ENCODE data around the gene LANCL1.
A peak's percentile ranks its signal among the peaks of the same experiment; 100 is the strongest.
"Not testable (repeated sequence)": the region's sequence is repeated elsewhere in the genome, so short reads cannot be mapped to it uniquely, and the experiment has no call there.

LANCL1 gene

DNA sequence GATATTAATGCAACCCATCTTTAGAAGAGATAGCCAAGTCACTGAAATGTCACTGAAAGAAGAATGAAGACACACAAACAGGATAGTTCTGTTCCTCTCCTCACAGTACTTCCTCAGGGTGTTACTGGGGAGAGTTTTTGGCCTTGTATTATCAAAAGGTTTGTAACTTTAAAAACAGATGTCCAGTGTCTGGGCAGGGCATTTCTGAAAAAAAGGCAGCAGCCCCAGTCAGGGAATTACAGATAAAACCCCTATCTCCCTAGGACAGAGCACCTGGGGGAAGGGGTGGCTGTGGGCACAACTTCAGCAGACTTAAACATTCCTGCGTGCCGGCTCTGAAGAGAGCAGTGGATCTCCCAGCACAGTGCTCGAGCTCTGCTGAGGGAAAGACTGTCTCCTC is 30.8 kb downstream of the LANCL1 start:
- peaks cover 12 to 15% of the 10 kb centered on the region in 2 donors for H3K9me3 Mint-ChIP-seq
- peaks cover 16 to 34% of the 10 kb centered on the region in 2 donors for H3K4me1 Mint-ChIP-seq (ENCODE audit: low read depth in 2 of 2)
- peaks cover 16% of the 10 kb centered on the region for H3K36me3 Mint-ChIP-seq (ENCODE audit: insufficient read depth)

DNA sequence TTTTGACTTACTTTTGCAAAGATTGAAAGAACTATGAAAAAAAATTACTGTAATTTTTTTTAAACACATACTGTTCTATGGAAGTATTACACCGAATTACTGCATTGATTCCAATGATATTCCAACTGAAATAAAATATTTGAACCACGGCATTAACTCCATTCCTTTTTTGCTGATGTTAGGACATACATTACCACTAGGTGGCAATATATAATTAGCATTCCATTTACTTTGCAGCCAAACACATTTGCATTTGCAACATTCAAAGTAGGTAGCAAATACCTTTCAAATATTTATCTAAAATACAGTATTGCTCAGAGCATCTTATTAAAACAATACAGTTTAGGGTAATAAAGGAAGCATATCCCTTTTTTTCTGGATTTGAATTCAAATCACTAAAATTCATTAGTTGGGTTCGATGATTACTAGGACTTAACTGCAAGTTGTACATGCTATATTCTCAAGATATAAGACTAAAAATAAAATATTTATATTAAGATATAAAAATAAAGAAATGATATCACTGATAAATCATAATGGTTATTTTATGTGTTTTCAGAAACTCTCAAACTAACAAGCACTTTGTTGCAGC is 31.3 kb downstream of the LANCL1 start:
- Mint-ChIP-seq H3K36me3 (ENCODE audit: insufficient read depth) (peaks cover 14% of the 10 kb centered on the region), H3K4me1 (ENCODE audit: low read depth in 2 of 2) (peaks cover 13 to 29% of the 10 kb centered on the region in 2 donors), H3K4me3 (no peak overlapping the region), H3K9me3 (peaks cover 12 to 15% of the 10 kb centered on the region in 2 donors), H3K27ac (no peak overlapping the region), H3K27me3 (no peaks in the 10 kb centered on the region)
- no peak for DNase-seq
- ATAC-seq (replicated peaks), result no peak

More for the DNA sequence above, 30.8 kb downstream of the LANCL1 start:
- H3K27ac Mint-ChIP-seq, result no peak overlapping the region
- DNase-seq (no peak), ATAC-seq (replicated peaks) (no peak)
- H3K27me3 Mint-ChIP-seq, result no peaks in the 10 kb centered on the region
- H3K4me3 Mint-ChIP-seq, result no peak overlapping the region

DNA sequence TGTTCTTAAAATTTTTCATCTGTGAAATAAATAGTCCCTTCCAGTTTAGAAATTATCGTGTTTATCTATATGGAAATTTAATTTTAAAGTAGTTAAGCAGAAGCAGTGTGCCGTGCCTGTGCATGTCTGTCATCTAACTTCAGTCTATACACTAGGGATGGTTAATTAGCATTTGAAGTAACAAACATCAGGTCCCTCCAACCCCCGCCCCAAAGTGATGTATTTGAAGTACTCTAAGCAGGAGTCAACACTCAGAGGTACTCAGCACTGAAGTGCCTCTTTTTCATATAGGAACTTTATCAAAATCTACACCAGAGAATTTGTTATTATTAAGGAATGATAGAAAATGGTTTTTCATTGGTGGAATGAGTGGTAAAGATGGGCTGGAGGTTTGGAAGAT is 33.0 kb downstream of the LANCL1 start:
- DNase-seq (no peak), ATAC-seq (replicated peaks) (no peak)
- Mint-ChIP-seq H3K27ac (peak overlapping the region in 1 of 2 donors; percentile 26), H3K4me3 (no peak overlapping the region), H3K27me3 (no peaks in the 10 kb centered on the region), H3K9me3 (peaks cover 12 to 15% of the 10 kb centered on the region in 2 donors), H3K4me1 (ENCODE audit: low read depth in 2 of 2) (peaks cover 12 to 17% of the 10 kb centered on the region in 2 donors), H3K36me3 (ENCODE audit: insufficient read depth) (peaks cover 13% of the 10 kb centered on the region)

DNA sequence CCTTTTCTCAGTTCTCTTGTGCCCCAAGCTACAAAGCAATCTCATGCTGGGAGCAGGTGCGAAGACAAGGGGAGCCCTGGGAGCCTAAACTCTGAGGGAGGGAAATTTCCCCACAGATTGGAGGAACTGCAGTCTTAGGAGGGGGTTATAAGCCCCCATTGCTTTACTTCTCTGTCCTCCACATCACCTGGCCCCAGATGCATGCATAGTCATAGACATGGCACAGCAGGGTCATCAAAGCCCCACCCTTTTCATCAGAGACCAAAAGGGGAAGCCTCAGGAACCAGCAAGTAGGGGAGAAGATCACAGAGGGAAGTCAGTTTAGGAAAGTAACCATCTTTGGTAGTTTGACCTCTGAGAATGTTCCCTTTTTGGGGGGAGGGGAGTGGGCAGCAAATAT is 33.7 kb downstream of the LANCL1 start:
- Mint-ChIP-seq H3K4me3 (no peak overlapping the region), H3K4me1 (ENCODE audit: low read depth in 2 of 2) (peaks cover 10 to 12% of the 10 kb centered on the region in 2 donors), H3K27ac (no peak overlapping the region)

DNA sequence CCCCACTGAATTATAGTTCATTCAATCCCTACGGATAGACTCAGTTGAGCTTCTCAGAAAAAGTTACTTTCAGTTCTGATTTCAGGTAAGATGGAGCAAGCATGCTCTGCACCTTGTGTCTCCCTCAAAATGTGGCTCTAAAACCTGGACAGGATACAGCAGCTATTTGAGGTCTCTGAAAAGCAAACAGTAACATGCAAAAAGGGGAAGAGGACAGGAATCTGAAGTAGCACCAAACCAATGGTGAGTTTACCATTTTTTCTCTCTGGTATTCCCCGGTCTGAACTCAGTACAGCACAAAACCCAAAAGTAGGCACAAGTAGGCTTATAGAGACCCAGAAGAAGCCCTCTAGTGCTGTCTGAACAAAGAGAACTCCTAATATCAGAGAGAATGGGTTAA is 34.1 kb downstream of the LANCL1 start:
- H3K4me1 Mint-ChIP-seq (ENCODE audit: low read depth in 2 of 2), result peaks cover 7 to 12% of the 10 kb centered on the region in 2 donors
- peaks cover 2 to 4% of the 10 kb centered on the region in 2 donors for H3K9me3 Mint-ChIP-seq
- ATAC-seq (replicated peaks), result no peak
- no peak overlapping the region for H3K27ac Mint-ChIP-seq
- H3K27me3 Mint-ChIP-seq, result no peaks in the 10 kb centered on the region
- no peak for DNase-seq
- no peak overlapping the region for H3K4me3 Mint-ChIP-seq
- H3K36me3 Mint-ChIP-seq (ENCODE audit: insufficient read depth), result peaks cover 18% of the 10 kb centered on the region

More for the DNA sequence above, 33.7 kb downstream of the LANCL1 start:
- H3K36me3 Mint-ChIP-seq (ENCODE audit: insufficient read depth), result peaks cover 18% of the 10 kb centered on the region
- peaks cover 6 to 8% of the 10 kb centered on the region in 2 donors for H3K9me3 Mint-ChIP-seq
- ATAC-seq (replicated peaks) (no peak), DNase-seq (no peak)
- no peaks in the 10 kb centered on the region for H3K27me3 Mint-ChIP-seq

DNA sequence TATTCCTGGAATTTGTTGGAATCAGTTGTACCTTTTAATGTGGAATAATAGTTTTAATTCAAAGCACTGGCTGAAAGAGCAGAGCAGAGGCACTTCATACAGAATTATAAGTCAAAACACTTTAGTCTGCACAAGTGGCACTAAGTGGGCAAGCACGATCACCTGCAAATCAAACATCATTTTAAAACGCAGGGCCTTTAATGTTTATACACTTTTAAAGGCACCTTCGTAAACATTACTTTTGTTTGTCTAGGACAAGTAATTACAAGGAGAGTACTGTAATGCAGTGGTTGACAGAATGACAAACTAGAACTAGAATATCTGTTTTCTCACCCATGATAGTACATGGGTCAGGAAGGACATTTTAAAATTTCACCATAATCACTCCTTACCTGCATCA is 36.4 kb downstream of the LANCL1 start:
- Mint-ChIP-seq H3K27ac (no peak overlapping the region), H3K36me3 (ENCODE audit: insufficient read depth) (peaks cover 37% of the 10 kb centered on the region), H3K27me3 (no peaks in the 10 kb centered on the region), H3K9me3 (no peaks in the 10 kb centered on the region), H3K4me1 (ENCODE audit: low read depth in 2 of 2) (peaks cover 0 to 4% of the 10 kb centered on the region in 2 donors), H3K4me3 (no peak overlapping the region)
- DNase-seq (no peak), ATAC-seq (replicated peaks) (no peak)

DNA sequence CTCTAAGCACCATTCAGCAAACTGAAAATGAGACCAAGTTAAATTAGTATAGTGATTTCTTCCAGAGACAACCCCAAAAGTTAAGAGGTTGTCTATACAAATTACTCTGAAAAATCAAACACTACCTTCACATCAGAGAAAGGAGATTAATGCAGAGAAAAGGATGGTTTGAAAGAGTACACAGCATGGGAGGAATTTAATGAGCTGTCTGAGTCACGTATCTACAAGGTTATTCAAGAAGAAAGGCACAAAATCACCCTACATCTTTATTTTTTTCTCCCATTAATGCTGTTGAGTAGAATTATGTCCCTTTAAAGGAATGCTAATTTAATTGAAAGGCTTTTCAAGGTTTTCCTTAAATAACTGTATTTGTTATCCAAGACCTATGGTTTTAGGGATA is 41.1 kb downstream of the LANCL1 start:
- H3K9me3 Mint-ChIP-seq, result no peaks in the 10 kb centered on the region
- no peaks in the 10 kb centered on the region for H3K27me3 Mint-ChIP-seq
- DNase-seq (no peak), ATAC-seq (replicated peaks) (no peak)
- peaks cover 76% of the 10 kb centered on the region for H3K36me3 Mint-ChIP-seq (ENCODE audit: insufficient read depth)
- no peak overlapping the region for H3K4me3 Mint-ChIP-seq
- H3K4me1 Mint-ChIP-seq (ENCODE audit: low read depth in 2 of 2), result no peaks in the 10 kb centered on the region
- H3K27ac Mint-ChIP-seq, result no peak overlapping the region

DNA sequence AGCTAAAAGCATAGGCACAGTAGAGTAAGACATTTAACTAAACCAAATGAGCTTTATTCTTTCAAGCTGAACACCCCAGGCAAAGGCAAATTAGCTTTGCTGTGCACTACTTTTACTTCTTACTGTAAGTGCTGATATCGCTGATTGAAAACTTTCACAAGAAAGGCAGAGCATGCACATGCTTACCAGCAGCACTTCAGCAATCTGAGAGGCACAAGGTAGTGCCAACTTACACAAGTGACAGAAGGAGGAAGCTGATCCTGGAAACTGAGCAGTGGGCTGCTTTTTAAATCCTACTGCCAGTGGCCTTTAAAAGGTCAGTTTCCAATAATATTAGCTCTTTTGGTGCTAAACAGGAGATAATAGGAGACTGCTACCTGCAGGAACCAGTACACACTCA is 43.9 kb downstream of the LANCL1 start:
- peaks cover 68% of the 10 kb centered on the region for H3K36me3 Mint-ChIP-seq (ENCODE audit: insufficient read depth)

DNA sequence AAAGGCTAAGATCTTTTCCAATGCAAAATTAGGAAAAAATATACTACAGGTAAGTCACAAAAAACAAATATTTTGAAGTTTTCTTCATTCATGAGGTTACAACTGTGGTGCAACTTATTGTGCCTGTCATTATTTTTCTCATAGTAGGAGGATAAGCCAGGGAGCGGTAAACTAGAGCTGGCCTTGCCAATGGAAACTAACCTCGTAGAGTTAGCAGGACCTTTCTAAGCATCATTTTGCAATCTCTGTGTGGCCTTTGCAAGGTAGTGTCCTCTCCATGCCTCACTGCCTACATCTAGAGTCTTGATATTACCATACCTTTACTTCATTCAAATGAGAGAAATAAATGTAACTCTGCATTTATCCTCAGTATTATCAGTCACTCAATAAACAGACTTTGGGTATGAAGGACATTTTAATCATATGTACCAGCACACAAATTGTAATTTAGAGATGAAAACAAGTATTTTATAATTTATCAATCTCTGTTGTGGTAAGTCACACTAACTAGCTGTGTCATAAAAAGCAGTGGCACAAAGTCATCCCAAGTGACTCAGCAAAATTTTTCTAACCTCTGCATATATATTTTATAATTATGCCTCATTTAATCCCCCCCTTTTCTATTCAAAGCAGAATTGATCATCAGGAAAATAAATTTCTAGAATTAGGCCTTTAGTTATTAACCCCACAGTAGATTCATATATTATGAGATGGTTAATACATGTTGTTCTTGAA is 47.0 kb downstream of the LANCL1 start:
- Mint-ChIP-seq H3K9me3 (peaks cover 10 to 26% of the 10 kb centered on the region in 2 donors), H3K27ac (no peak overlapping the region), H3K36me3 (ENCODE audit: insufficient read depth) (peaks cover 39% of the 10 kb centered on the region), H3K4me1 (ENCODE audit: low read depth in 2 of 2) (no peaks in the 10 kb centered on the region), H3K4me3 (no peak overlapping the region), H3K27me3 (no peaks in the 10 kb centered on the region)
- ATAC-seq (replicated peaks) (no peak), DNase-seq (no peak)

More for the DNA sequence above, 43.9 kb downstream of the LANCL1 start:
- Mint-ChIP-seq H3K4me1 (ENCODE audit: low read depth in 2 of 2) (no peaks in the 10 kb centered on the region), H3K27ac (no peak overlapping the region), H3K9me3 (peaks cover 0 to under 1% of the 10 kb centered on the region in 2 donors), H3K27me3 (no peaks in the 10 kb centered on the region), H3K4me3 (no peak overlapping the region)
- DNase-seq (no peak), ATAC-seq (replicated peaks) (no peak)

DNA sequence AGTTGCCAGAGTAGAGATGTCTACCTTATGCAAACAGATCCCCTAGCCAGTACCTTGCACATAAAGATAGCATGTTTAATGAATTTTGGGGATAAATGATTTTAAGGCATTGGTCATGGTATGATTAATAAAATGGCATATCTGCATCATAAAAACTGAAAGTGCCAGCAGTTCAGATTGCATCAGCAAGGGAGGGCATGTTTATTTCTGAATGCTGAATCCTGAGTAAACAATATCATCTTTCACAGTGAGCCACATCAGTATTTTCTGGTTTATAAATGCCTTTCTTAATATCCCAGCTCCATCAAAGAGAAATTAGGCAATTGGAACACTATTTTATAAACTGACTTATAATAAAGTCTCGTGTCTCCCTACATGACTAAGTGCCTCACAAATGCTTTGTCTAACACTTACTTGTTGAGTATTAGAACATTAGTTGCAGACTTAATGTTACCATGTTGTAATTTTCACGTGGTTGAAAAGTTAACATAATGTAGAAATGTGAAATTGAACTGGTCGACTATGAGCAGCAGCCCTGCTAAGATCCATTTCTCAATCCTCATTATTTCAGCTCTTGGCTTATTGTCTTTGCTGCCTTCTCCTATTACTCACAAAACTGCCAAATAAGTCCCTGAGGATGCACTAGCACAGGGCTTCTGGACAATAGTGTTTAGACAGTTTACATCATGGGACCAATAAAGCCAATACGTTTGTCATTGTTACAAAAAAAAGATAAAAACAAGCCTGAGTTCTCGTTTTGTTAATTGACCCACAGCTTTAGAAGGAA is 48.0 kb downstream of the LANCL1 start:
- no peaks in the 10 kb centered on the region for H3K27me3 Mint-ChIP-seq
- peaks cover 32% of the 10 kb centered on the region for H3K36me3 Mint-ChIP-seq (ENCODE audit: insufficient read depth)
- H3K9me3 Mint-ChIP-seq, result peaks cover 10 to 26% of the 10 kb centered on the region in 2 donors
- no peak for ATAC-seq (replicated peaks)
- H3K4me3 Mint-ChIP-seq, result no peak overlapping the region
- H3K4me1 Mint-ChIP-seq (ENCODE audit: low read depth in 2 of 2), result no peaks in the 10 kb centered on the region
- no peak for DNase-seq
- no peak overlapping the region for H3K27ac Mint-ChIP-seq

DNA sequence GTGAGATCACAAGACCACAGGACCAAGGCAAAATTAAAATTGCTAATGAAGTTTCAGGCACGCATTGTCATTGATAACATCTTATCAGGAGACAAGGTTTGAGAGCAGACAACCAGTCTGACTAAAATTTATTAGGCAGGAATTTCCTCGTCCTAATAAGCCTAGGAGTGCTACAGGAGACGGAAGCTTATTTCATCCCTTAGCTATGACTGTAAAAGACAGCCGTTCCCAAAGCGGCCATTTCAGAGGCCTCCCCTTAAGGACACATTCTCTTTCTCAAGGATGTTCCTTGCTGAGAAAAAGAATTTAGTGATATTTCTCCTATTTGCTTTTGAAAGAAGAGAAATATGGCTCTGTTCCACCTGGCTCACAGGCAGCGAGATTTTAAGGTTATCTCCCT is 49.2 kb downstream of the LANCL1 start:
- H3K9me3 Mint-ChIP-seq, result peaks cover 10 to 26% of the 10 kb centered on the region in 2 donors
- not testable (repeated sequence) for H3K27me3 Mint-ChIP-seq; ATAC-seq (replicated peaks); DNase-seq; H3K27ac Mint-ChIP-seq; H3K4me3 Mint-ChIP-seq; H3K4me1 Mint-ChIP-seq (ENCODE audit: low read depth in 2 of 2)
- H3K36me3 Mint-ChIP-seq (ENCODE audit: insufficient read depth), result peaks cover 20% of the 10 kb centered on the region

DNA sequence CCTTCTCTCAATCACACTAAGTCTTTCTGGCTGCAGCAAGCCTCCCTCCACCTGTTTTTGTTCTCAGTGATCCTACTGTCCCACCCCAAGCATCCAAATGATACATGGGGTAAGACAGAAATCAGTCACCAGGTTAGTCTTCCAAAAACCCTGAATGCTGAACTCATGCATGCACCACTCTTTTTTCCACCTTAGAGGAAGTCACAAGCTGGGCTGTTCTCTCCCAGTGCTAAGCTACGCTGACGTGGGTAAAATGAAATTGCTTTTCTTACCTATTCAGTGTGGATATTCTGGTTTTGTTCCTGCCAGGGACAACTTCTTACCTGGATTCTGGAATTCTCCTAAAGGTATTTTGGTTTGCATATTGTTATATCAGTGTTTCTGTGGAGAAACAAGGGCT is 54.2 kb downstream of the LANCL1 start:
- ATAC-seq (replicated peaks), result no peak
- no peak overlapping the region for H3K4me3 Mint-ChIP-seq

DNA sequence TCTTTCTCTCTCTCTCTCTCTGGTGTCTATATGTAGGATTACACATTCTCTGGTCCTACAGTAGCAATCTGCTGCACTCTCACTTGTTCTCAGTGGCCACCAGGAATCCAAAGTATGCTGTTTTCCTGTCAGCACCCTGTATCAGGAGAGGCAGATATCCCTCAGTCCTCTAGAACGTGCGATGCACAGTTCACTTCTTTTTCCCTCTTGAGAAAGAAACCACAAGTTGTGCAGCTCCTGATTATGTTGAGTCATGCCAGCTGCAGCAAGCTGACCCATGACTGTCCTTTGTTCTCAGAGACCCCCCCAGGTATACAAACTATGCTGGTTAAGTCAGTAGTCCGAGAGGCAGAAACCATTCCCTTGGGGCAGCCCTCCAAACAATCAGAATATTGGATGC is 54.6 kb downstream of the LANCL1 start:
- DNase-seq, result no peak
- peaks cover 8 to 18% of the 10 kb centered on the region in 2 donors for H3K9me3 Mint-ChIP-seq
- H3K4me3 Mint-ChIP-seq, result no peak overlapping the region
- peaks cover 2% of the 10 kb centered on the region for H3K36me3 Mint-ChIP-seq (ENCODE audit: insufficient read depth)
- no peaks in the 10 kb centered on the region for H3K4me1 Mint-ChIP-seq (ENCODE audit: low read depth in 2 of 2)
- H3K27ac Mint-ChIP-seq, result no peak overlapping the region
- ATAC-seq (replicated peaks), result no peak
- H3K27me3 Mint-ChIP-seq, result peaks cover 11 to 12% of the 10 kb centered on the region in 2 donors

More for the DNA sequence above, 54.2 kb downstream of the LANCL1 start:
- H3K27ac Mint-ChIP-seq, result no peak overlapping the region
- no peak for DNase-seq
- peaks cover 11 to 12% of the 10 kb centered on the region in 2 donors for H3K27me3 Mint-ChIP-seq
- H3K9me3 Mint-ChIP-seq, result peaks cover 10 to 23% of the 10 kb centered on the region in 2 donors
- peaks cover 2% of the 10 kb centered on the region for H3K36me3 Mint-ChIP-seq (ENCODE audit: insufficient read depth)
- no peaks in the 10 kb centered on the region for H3K4me1 Mint-ChIP-seq (ENCODE audit: low read depth in 2 of 2)

Measured in effector memory CD8-positive, alpha-beta T cell (primary cell).